Kidney (tissue), 14 donors: ENCODE measurements around the gene TBCD. TPM values are rescaled to one million over a fixed set of nuclear protein-coding genes. Genes with fewer than 3 reads are reported as not detected.

ENCODE experiments used
- DNase-seq, 5 donors: peaks; one replicate each; pipeline ENCODE4 v3.0.0-alpha.2; 2013 to 2020
- FAIRE-seq: peaks from 2 replicates; lab custom pipeline; 2012; peaks lifted over from hg19 to GRCh38; lab: Jason Lieb, UNC
- H3K27ac ChIP-seq, 2 donors: one replicate each; pipeline ENCODE4 v1.7.0; 2013; ENCODE audit warnings: low read depth in 2 of 2, low read length in 2 of 2, inconsistent platforms in 1 of 2
- H3K27me3 ChIP-seq: one replicate; pipeline ENCODE4 v1.7.1; 2013; ENCODE audit warnings: low read length, inconsistent platforms; ENCODE audit not compliant: control insufficient read depth, insufficient read depth
- H3K36me3 ChIP-seq, 3 donors: one replicate each; pipeline versions ENCODE4 v1.7.0 to v1.7.1; 2013; ENCODE audit warnings: low read length in 3 of 3, control low read depth in 1 of 3, inconsistent platforms in 1 of 3; ENCODE audit not compliant: insufficient read depth in 3 of 3, control insufficient read depth in 2 of 3
- H3K4me1 ChIP-seq, 3 donors: one replicate each; pipeline versions ENCODE4 v1.7.0 to v1.7.1; 2013; ENCODE audit warnings: low read length in 3 of 3, inconsistent platforms in 1 of 3, low read depth in 1 of 3; ENCODE audit not compliant: control insufficient read depth in 2 of 3, insufficient read depth in 2 of 3
- H3K4me3 ChIP-seq, 3 donors: one replicate each; pipeline versions ENCODE4 v1.7.0 to v1.8.1; 2013; ENCODE audit warnings: low read length in 3 of 3, control low read depth in 1 of 3, inconsistent platforms in 1 of 3
- H3K9ac ChIP-seq, 3 donors: one replicate each; pipeline versions ENCODE4 v1.7.0 to v1.7.1; 2013; ENCODE audit warnings: low read length in 3 of 3, control low read depth in 1 of 3, inconsistent platforms in 1 of 3
- H3K9me3 ChIP-seq, 3 donors: one replicate each; pipeline versions ENCODE4 v1.7.0 to v1.7.1; 2013; ENCODE audit warnings: low read length in 3 of 3, control low read depth in 1 of 3, inconsistent platforms in 1 of 3; ENCODE audit not compliant: control insufficient read depth in 2 of 3, insufficient read depth in 1 of 3
- intact Hi-C: fragments of 100-400 bp; cut with DNase I; formaldehyde crosslinking; loops from one replicate; pipeline ENCODE4 v1.11.1; 2022
- polyA plus RNA-seq: library from polyadenylated mRNA; stranded (reverse); fragments of 350-450 nt; fragmentation: Illumina TruSeq; extraction: RNeasy Lipid Tissue Mini Kit (QIAGEN cat#74804); gene quantifications from one replicate; pipeline ENCODE4 v1.2.3, GENCODE V29; 2014; ENCODE audit warnings: low read depth, low replicate concordance; ENCODE audit not compliant: insufficient read depth
- total RNA-seq: library from RNA; stranded (reverse); fragmentation: NEBNext Ultra II Directional; extraction: Animal tissue kit (Norgen Biotek cat#: 25700); gene quantifications from one replicate; pipeline ENCODE4 v1.2.1, GENCODE V29; 2021
- TF ChIP-seq, protein P1 (sequence below): IDR thresholded peaks from 3 replicates; pipeline ENCODE4 v1.5.1; 2012; ENCODE audit warnings: mild to moderate bottlenecking, moderate library complexity, borderline replicate concordance; ENCODE audit not compliant: insufficient read depth; ENCODE audit errors: extremely low read depth
- donor health status: control.
- donor health status: control.
- donor health status: control.
- donor health status: control.
- donor health status: control.
- donor health status: DM: yes; HTN: yes; CAD: no.
- donor health status: Normal renal cell carcinoma (clear cell type).

The TBCD gene
- total and polyA plus RNA-seq, 2 donors from 2014 or later, result 72.8 to 78.7 TPM

DNA sequence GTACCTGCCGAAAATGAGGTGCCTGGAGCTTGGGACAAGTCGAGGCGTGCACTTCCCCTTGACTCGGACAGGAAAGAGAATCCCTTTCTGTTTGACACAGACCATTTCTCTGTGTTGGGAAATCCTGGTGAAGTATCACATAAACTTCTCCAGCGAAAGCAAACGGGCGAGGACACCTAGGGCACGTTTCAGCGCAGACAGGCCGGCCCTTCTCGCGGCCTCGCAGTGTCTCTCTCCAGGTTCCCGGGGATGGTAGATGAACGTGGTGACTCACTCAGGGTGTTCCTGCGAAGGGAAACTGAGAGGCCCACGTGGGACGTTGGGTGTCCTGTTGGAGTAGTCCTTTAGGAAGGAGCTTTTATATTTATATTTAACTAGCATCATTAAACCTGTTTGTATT lies 124.3 kb downstream of the TBCD start:
- TF ChIP-seq, protein P1, sequence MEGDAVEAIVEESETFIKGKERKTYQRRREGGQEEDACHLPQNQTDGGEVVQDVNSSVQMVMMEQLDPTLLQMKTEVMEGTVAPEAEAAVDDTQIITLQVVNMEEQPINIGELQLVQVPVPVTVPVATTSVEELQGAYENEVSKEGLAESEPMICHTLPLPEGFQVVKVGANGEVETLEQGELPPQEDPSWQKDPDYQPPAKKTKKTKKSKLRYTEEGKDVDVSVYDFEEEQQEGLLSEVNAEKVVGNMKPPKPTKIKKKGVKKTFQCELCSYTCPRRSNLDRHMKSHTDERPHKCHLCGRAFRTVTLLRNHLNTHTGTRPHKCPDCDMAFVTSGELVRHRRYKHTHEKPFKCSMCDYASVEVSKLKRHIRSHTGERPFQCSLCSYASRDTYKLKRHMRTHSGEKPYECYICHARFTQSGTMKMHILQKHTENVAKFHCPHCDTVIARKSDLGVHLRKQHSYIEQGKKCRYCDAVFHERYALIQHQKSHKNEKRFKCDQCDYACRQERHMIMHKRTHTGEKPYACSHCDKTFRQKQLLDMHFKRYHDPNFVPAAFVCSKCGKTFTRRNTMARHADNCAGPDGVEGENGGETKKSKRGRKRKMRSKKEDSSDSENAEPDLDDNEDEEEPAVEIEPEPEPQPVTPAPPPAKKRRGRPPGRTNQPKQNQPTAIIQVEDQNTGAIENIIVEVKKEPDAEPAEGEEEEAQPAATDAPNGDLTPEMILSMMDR, result no peak
- intact Hi-C loops, result no loop called here
- H3K9ac ChIP-seq, result no peak overlapping the region
- DNase-seq (peak in 1 of 5 donors; percentile 60), FAIRE-seq (no peak)
- no peaks in the 10 kb centered on the region for H3K27me3 ChIP-seq
- H3K36me3 ChIP-seq, result peaks cover 0 to 6% (median 0%) of the 10 kb centered on the region in 3 donors
- no peak overlapping the region for H3K4me3 ChIP-seq
- H3K9me3 ChIP-seq, result no peaks in the 10 kb centered on the region
- H3K4me1 ChIP-seq, result peaks cover 0 to 4% (median 0%) of the 10 kb centered on the region in 3 donors
- no peak overlapping the region for H3K27ac ChIP-seq

DNA sequence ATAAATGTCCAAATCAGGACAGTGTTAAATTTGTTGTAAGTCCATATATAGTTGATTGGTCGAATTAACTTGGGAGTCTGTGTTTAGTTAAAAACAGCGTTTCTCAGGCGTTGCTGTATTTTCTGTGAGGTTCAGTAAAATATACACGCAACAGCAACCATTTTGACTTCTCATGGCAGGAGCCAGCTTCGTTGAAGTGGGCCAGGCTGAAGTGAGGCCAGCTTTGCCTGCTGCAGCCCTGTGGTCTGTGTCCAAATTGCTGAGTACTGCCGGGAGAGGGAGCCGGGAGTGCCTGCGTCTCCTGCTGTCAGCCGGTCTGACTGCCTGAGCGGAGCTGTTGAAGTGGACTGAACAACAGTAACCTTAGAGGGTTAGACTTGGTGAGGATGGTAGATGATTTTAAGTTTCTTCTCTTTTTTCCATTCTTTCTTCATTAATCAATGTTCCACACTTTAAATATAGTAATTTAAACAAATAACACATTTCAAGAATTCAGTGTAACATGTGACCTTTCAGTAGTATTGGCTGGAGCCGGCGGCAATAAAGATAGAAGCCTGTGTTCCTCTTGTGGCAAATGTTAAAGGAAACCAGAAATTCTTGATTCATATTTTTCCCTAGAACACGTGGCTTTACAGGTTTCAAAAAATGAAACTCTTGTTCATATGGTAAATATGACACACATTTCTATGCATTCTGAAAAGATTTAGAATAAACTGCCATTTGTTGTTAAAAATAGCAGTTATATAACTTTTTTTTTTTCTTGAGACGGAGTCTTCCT lies 124.9 kb downstream of the TBCD start:
- H3K27me3 ChIP-seq, result no peaks in the 10 kb centered on the region
- DNase-seq (peak; percentile 78 to 86 (median 83)), FAIRE-seq (peak; percentile 13)
- H3K9me3 ChIP-seq, result no peaks in the 10 kb centered on the region
- H3K9ac ChIP-seq, result no peak overlapping the region
- peaks cover 0 to 7% (median 6%) of the 10 kb centered on the region in 3 donors for H3K4me1 ChIP-seq
- TF ChIP-seq, protein P1, result peak; percentile 48
- H3K27ac ChIP-seq, result no peak overlapping the region
- H3K4me3 ChIP-seq, result no peak overlapping the region
- H3K36me3 ChIP-seq, result peaks cover 0 to 4% (median 0%) of the 10 kb centered on the region in 3 donors
- intact Hi-C loops, result no loop called here

DNA sequence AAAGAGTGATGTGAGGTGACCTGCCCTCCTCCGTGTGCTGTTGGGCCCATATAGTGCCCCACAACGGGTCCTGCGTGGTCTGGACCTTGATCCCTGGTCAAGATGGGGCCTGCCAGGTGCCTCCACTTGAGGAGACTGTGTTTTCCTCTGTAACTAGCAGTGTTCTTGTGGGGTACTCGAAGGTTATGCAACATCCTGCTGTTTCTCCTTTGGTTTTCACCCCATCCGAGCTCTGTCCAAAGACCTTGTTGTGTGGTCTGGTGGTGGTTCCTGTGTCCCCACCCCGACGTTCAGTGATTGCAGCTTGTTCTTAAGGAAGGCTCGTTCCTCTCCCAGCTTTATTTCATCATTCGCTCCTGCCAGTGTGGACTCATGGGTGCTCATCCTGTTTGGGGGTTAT lies 126.7 kb downstream of the TBCD start:
- intact Hi-C loops, result no loop called here
- DNase-seq (no peak), FAIRE-seq (no peak)
- H3K27ac ChIP-seq, result no peak overlapping the region
- no peaks in the 10 kb centered on the region for H3K36me3 ChIP-seq
- H3K9me3 ChIP-seq, result no peaks in the 10 kb centered on the region
- no peak overlapping the region for H3K4me3 ChIP-seq
- TF ChIP-seq, protein P1, result no peak
- no peaks in the 10 kb centered on the region for H3K27me3 ChIP-seq
- no peak overlapping the region for H3K9ac ChIP-seq
- peaks cover 0 to 11% (median 7%) of the 10 kb centered on the region in 3 donors for H3K4me1 ChIP-seq
